B cell (primary cell): Measurements from ENCODE around the gene AK9. TPM values are rescaled to one million over a fixed set of nuclear protein-coding genes. Genes with fewer than 3 reads are reported as not detected.

Experiments
- polyA plus RNA-seq: library from polyadenylated mRNA; depleted of rRNA; stranded (reverse); fragments of >200 nt; gene quantifications from 2 replicates; pipeline ENCODE4 v1.2.3, GENCODE V29; 2012
- total RNA-seq, 2 donors: library from RNA; stranded (reverse); fragments of 120-200 nt in 1 of 2; gene quantifications; 1 replicate in 1 of 2; 2 replicates in 1 of 2; pipeline versions ENCODE4 v1.2.3 to v1.2.4, GENCODE V29; 2013 to 2022

The AK9 gene
- total and polyA plus RNA-seq, 2 donors (not counting 1 experiment from before 2014, with no cell fraction given) = 6.4 to 26.5 TPM

Other genes with a start within 250 kb of the AK9 start
- gene MICAL1, start 235.4 kb downstream of the AK9 start, total RNA-seq = 202 TPM in 2 replicates
- 319 and 400 TPM in 2 replicates for gene MICAL1, start 235.4 kb downstream of the AK9 start, polyA plus RNA-seq
- gene ZBTB24, start 208.0 kb downstream of the AK9 start, total RNA-seq = 31.4 and 32.9 TPM in 2 replicates
- 10.6 and 12.5 TPM in 2 replicates for gene ZBTB24, start 208.0 kb downstream of the AK9 start, polyA plus RNA-seq
- gene FIG4, start 94 bp upstream of the AK9 start, total RNA-seq = 31.5 and 32.8 TPM in 2 replicates
- gene FIG4, start 94 bp upstream of the AK9 start, polyA plus RNA-seq = 28.2 and 48.6 TPM in 2 replicates